OCI-LY3 (cell line): ENCODE measurements around the gene ZDHHC19.
"Not testable (repeated sequence)": the region's sequence is repeated elsewhere in the genome, so short reads cannot be mapped to it uniquely, and the experiment has no call there.

ENCODE experiments used
- H2AFZ ChIP-seq: fragments of 200-600, 300-600 bp; shearing (Covaris generic); 2 replicates; pipeline ENCODE4 v1.6.0; 2014; ENCODE audit warnings: antibody characterized with exemption, low read depth, low read length
- H3K27ac ChIP-seq: fragments of 200-600, 300-600 bp; sonication (generic); 2 replicates; pipeline ENCODE4 v1.5.1; 2014; ENCODE audit warnings: mild to moderate bottlenecking, low read length, moderate library complexity, mixed read lengths
- H3K27me3 ChIP-seq: fragments of 200-600, 300-600 bp; sonication (generic); 2 replicates; pipeline ENCODE4 v1.6.1; 2014; ENCODE audit warnings: low read depth, low read length, mixed read lengths
- H3K36me3 ChIP-seq: fragments of 200-600, 300-600 bp; sonication (generic); replicated peaks from 2 replicates; pipeline ENCODE3; 2014; ENCODE audit warnings: low read depth, low read length, mixed read lengths
- H3K4me1 ChIP-seq: fragments of 300-600, 200-600 bp; sonication (generic); 2 replicates; pipeline ENCODE4 v1.6.1; 2014; ENCODE audit warnings: low read length, mixed read lengths
- H3K4me2 ChIP-seq: fragments of 200-600, 300-600 bp; sonication (generic); 2 replicates; pipeline ENCODE4 v1.6.1; 2014; ENCODE audit warnings: low read length, mixed read lengths
- H3K4me3 ChIP-seq: fragments of 300-600, 200-600 bp; sonication (generic); 2 replicates; pipeline ENCODE4 v1.5.1; 2014; ENCODE audit warnings: antibody characterized with exemption, mild to moderate bottlenecking, low read length, moderate library complexity
- H3K79me2 ChIP-seq: fragments of 300-600, 200-600 bp; shearing (Covaris generic); 2 replicates; pipeline ENCODE4 v1.6.1; 2014; ENCODE audit warnings: mild to moderate bottlenecking, low read length, mixed read lengths
- H3K9ac ChIP-seq: fragments of 300-600, 200-600 bp; shearing (Covaris generic); 2 replicates; pipeline ENCODE4 v1.6.0; 2014; ENCODE audit warnings: mild to moderate bottlenecking, low read length, moderate library complexity
- H3K9me3 ChIP-seq: fragments of 200-600, 300-600 bp; shearing (Covaris generic); 2 replicates; pipeline ENCODE4 v1.6.1; 2014; ENCODE audit warnings: low read length, mixed read lengths; ENCODE audit not compliant: insufficient read depth
- H4K20me1 ChIP-seq: fragments of 200-600, 300-600 bp; sonication (generic); 2 replicates; pipeline ENCODE4 v1.6.1; 2016; ENCODE audit warnings: low read length, mixed read lengths; ENCODE audit not compliant: insufficient read depth
- CTCF ChIP-seq: fragments of 200-600, 300-600 bp; sonication (generic); IDR thresholded peaks from 2 replicates; pipeline ENCODE4 v1.5.1; 2014; ENCODE audit warnings: antibody characterized with exemption, low read length, low read depth
- EZH2phosphoT487 ChIP-seq: fragments of 200-600 bp; shearing (Covaris generic); IDR thresholded peaks from 2 replicates; pipeline ENCODE4 v1.6.1; 2018; ENCODE audit warnings: antibody characterized with exemption, mixed run types, low read depth

Gene ZDHHC19

GRCh38 chr3:196177567-196177966, 33.6 kb downstream of the ZDHHC19 start:
- Histone ChIP-seq H3K4me3 (no peak overlapping the region), H3K4me2 (no peak overlapping the region), H3K27ac (no peak overlapping the region), H3K9me3 (no peaks in the 10 kb centered on the region), H3K27me3 (no peaks in the 10 kb centered on the region), H4K20me1 (no peaks in the 10 kb centered on the region), H3K4me1 (peaks cover 47% of the 10 kb centered on the region), H2AFZ (no peak overlapping the region), H3K79me2 (no peaks in the 10 kb centered on the region), H3K36me3 (no peaks in the 10 kb centered on the region), H3K9ac (no peak overlapping the region)
- TF ChIP-seq EZH2phosphoT487, result no peak
- TF ChIP-seq CTCF, result no peak

GRCh38 chr3:196175722-196176121, 35.5 kb downstream of the ZDHHC19 start:
- no peak overlapping the region for H2AFZ ChIP-seq
- H3K36me3 ChIP-seq, result peaks cover 3% of the 10 kb centered on the region
- H3K9ac ChIP-seq, result no peak overlapping the region
- no peak overlapping the region for H3K4me2 ChIP-seq
- H3K9me3 ChIP-seq, result peaks cover 4% of the 10 kb centered on the region; the same call in 1 of the 2 replicates
- TF ChIP-seq EZH2phosphoT487, result no peak
- no peak for TF ChIP-seq CTCF
- H3K27me3 ChIP-seq, result no peaks in the 10 kb centered on the region
- H3K4me3 ChIP-seq, result no peak overlapping the region
- peaks cover 34% of the 10 kb centered on the region for H3K4me1 ChIP-seq
- no peak overlapping the region for H3K27ac ChIP-seq
- no peaks in the 10 kb centered on the region for H4K20me1 ChIP-seq
- no peaks in the 10 kb centered on the region for H3K79me2 ChIP-seq

- Histone ChIP-seq H3K4me2 (no peak overlapping the region), H2AFZ (no peak overlapping the region)
Measured at GRCh38 chr3:196175116-196175625, 36.0 kb downstream of the ZDHHC19 start.

GRCh38 chr3:196174652-196175051, 36.5 kb downstream of the ZDHHC19 start:
- Histone ChIP-seq H3K27ac (no peak overlapping the region), H3K9me3 (peaks cover 4% of the 10 kb centered on the region; the same call in 1 of the 2 replicates), H3K4me2 (no peak overlapping the region), H4K20me1 (no peaks in the 10 kb centered on the region), H3K79me2 (no peaks in the 10 kb centered on the region), H3K27me3 (no peaks in the 10 kb centered on the region), H3K4me3 (no peak overlapping the region), H3K9ac (no peak overlapping the region), H2AFZ (no peak overlapping the region), H3K36me3 (peaks cover 3% of the 10 kb centered on the region), H3K4me1 (peaks cover 32% of the 10 kb centered on the region)
- TF ChIP-seq CTCF (no peak), EZH2phosphoT487 (no peak)

More at GRCh38 chr3:196175116-196175625, 36.0 kb downstream of the ZDHHC19 start:
- TF ChIP-seq EZH2phosphoT487, result no peak
- H3K9me3 ChIP-seq, result peaks cover 4% of the 10 kb centered on the region; the same call in 1 of the 2 replicates
- peaks cover 3% of the 10 kb centered on the region for H3K36me3 ChIP-seq
- no peaks in the 10 kb centered on the region for H3K79me2 ChIP-seq
- H3K27ac ChIP-seq, result no peak overlapping the region
- no peak overlapping the region for H3K4me3 ChIP-seq
- H3K4me1 ChIP-seq, result peaks cover 32% of the 10 kb centered on the region
- H4K20me1 ChIP-seq, result no peaks in the 10 kb centered on the region
- H3K27me3 ChIP-seq, result no peaks in the 10 kb centered on the region
- H3K9ac ChIP-seq, result no peak overlapping the region

- H3K27ac ChIP-seq, H2AFZ ChIP-seq, H3K36me3 ChIP-seq, H3K9me3 ChIP-seq, H4K20me1 ChIP-seq, H3K27me3 ChIP-seq, H3K4me3 ChIP-seq, H3K79me2 ChIP-seq, H3K4me2 ChIP-seq, H3K9ac ChIP-seq: not testable (repeated sequence)
- peaks cover 19% of the 10 kb centered on the region for H3K4me1 ChIP-seq
Measured at GRCh38 chr3:196170296-196170695, 40.9 kb downstream of the ZDHHC19 start.
